ENCODE measurements around the gene DTWD1.

The DTWD1 gene

DNA sequence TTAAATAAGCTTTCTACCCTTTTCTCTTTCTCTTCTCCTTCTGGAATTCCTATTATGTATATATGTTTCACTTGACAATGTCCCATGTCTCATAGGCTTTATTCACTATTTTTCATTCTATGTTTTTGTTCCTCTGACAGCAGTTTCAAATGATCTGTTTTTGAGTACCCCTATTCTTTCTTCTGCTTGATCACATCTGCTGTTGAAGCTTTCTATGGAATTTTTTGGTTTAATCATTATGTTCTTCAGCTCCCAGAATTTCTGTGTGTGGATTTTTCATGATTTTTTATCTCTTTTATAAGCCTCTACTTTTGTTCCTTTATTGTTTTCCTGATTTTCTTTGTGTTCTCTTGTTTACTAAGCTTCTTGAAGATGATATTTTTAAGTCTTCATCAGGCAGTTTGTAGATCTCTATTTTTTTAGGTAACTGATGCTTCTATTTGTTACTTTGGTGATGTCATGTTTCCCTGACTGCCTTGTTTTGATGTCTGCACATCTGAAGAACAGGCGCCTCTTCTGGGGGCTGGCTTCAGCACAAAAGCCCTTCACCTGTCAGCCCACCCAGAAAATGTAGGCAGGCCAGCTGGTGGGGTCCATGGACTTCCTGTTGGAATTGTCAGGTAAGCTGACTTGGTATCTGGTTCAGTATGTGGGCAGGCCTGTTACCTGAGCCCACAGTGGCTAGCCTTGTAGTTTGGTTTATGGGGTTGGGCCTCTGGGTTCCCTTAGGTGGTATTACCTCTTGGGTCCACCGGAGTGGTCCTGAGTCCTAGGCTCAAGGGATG is 16.0 kb upstream of the DTWD1 start (continued):
- no peak for TF ChIP-seq ZNF549 (tag by site-specific recombination; IDR thresholded peaks at IDR 0.05)
- no peak for TF ChIP-seq ZNF501 (tag by site-specific recombination; IDR thresholded peaks at IDR 0.05)
- TF ChIP-seq ZNF654 (tag by site-specific recombination; IDR thresholded peaks at IDR 0.05; ENCODE audit: low read depth), result no peak

- Histone ChIP-seq H3K36me3 (ENCODE audit: control insufficient read depth in 2 of 2, insufficient read depth in 1 of 2, low read length in 2 of 2) (no peaks in the 10 kb centered on the region), H3K4me1 (ENCODE audit: control insufficient read depth, insufficient read depth, low read length) (no peaks in the 10 kb centered on the region), H3K9me3 (ENCODE audit: control insufficient read depth, insufficient read depth, low read depth, low read length) (no peaks in the 10 kb centered on the region), H3K27ac (ENCODE audit: extremely low read depth, low read depth, low read length) (no peak overlapping the region), H3K4me3 (ENCODE audit: low read depth, low read length) (no peak overlapping the region)
- CTCF ChIA-PET, result no interaction called here
- no peak for TF ChIP-seq ZNF670 (tag by site-specific recombination; IDR thresholded peaks at IDR 0.05; ENCODE audit: low read depth)
- no peak for TF ChIP-seq KLF7 (tag by site-specific recombination; IDR thresholded peaks at IDR 0.05; ENCODE audit: borderline replicate concordance)
- no peak for TF ChIP-seq REPIN1 (tag by site-specific recombination; IDR thresholded peaks at IDR 0.05; ENCODE audit: low read depth)
- no peak for TF ChIP-seq ZNF624 (tag by site-specific recombination; IDR thresholded peaks at IDR 0.05)
- no peak for TF ChIP-seq ZNF664 (tag by site-specific recombination; IDR thresholded peaks at IDR 0.05)
- POLR2A ChIA-PET, result no interaction called here
Measured at GRCh38 chr15:49605588-49605987, 15.3 kb upstream of the DTWD1 start.

DNA sequence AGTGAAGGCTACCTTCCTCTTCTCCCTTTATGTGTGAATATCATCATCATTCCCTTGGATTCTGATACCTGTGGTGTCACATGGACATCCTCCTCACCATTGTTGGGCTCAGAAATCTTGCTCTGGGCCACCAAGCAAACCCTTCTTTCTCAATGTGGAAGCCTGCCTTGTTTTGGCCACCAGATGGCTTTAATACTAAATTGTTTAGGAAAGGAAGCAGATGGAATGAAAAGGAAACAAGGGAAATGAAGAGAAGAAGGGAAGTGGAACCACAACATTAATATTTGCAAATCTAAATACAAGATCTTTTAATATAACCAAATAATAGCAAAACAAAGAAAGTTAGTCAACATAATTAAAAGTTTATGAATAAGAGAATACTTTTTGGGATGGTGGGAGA is 14.3 kb upstream of the DTWD1 start:
- H3K4me3 ChIP-seq (ENCODE audit: low read depth, low read length), result no peak overlapping the region
- H3K27ac ChIP-seq (ENCODE audit: extremely low read depth, low read depth, low read length), result no peak overlapping the region
- POLR2A ChIA-PET, result no interaction called here
- H3K4me1 ChIP-seq (ENCODE audit: control insufficient read depth, insufficient read depth, low read length), result no peaks in the 10 kb centered on the region
- H3K36me3 ChIP-seq (ENCODE audit: control insufficient read depth in 2 of 2, insufficient read depth in 1 of 2, low read length in 2 of 2), result no peaks in the 10 kb centered on the region
- H3K9me3 ChIP-seq (ENCODE audit: control insufficient read depth, insufficient read depth, low read depth, low read length), result no peaks in the 10 kb centered on the region
- CTCF ChIA-PET, result no interaction called here
- TF ChIP-seq RBAK (tag by site-specific recombination; IDR thresholded peaks at IDR 0.05) (no peak), EGR2 (tag by site-specific recombination; IDR thresholded peaks at IDR 0.05; ENCODE audit: low read depth) (no peak), ZNF211 (tag by site-specific recombination; IDR thresholded peaks at IDR 0.05; ENCODE audit: low read depth) (no peak), ZNF311 (tag by site-specific recombination; IDR thresholded peaks at IDR 0.05; ENCODE audit: borderline replicate concordance) (no peak), ZNF121 (tag by site-specific recombination; IDR thresholded peaks at IDR 0.05) (no peak), ZNF529 (tag by site-specific recombination; IDR thresholded peaks at IDR 0.05; ENCODE audit: insufficient replicate concordance) (no peak), ZNF239 (tag by site-specific recombination; IDR thresholded peaks at IDR 0.05) (no peak), SP7 (tag by site-specific recombination; IDR thresholded peaks at IDR 0.05) (no peak), ZNF670 (tag by site-specific recombination; IDR thresholded peaks at IDR 0.05; ENCODE audit: low read depth) (no peak), SETDB1 (IDR thresholded peaks at IDR 0.05; ENCODE audit: insufficient read length, low read length) (no peak), ZNF112 (tag by site-specific recombination; IDR thresholded peaks at IDR 0.05) (no peak), ZNF175 (tag by site-specific recombination; IDR thresholded peaks at IDR 0.05) (no peak), PRDM1 (tag by site-specific recombination; IDR thresholded peaks at IDR 0.05) (no peak), ZNF37A (tag by site-specific recombination; IDR thresholded peaks at IDR 0.05) (no peak), KLF10 (tag by site-specific recombination; IDR thresholded peaks at IDR 0.05) (no peak), ZNF19 (tag by site-specific recombination; IDR thresholded peaks at IDR 0.05; ENCODE audit: low read depth) (no peak)
- TF ChIP-seq, protein P1, sequence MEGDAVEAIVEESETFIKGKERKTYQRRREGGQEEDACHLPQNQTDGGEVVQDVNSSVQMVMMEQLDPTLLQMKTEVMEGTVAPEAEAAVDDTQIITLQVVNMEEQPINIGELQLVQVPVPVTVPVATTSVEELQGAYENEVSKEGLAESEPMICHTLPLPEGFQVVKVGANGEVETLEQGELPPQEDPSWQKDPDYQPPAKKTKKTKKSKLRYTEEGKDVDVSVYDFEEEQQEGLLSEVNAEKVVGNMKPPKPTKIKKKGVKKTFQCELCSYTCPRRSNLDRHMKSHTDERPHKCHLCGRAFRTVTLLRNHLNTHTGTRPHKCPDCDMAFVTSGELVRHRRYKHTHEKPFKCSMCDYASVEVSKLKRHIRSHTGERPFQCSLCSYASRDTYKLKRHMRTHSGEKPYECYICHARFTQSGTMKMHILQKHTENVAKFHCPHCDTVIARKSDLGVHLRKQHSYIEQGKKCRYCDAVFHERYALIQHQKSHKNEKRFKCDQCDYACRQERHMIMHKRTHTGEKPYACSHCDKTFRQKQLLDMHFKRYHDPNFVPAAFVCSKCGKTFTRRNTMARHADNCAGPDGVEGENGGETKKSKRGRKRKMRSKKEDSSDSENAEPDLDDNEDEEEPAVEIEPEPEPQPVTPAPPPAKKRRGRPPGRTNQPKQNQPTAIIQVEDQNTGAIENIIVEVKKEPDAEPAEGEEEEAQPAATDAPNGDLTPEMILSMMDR (tag by site-specific recombination; IDR thresholded peaks at IDR 0.05), result no peak
- TF ChIP-seq, protein P2, sequence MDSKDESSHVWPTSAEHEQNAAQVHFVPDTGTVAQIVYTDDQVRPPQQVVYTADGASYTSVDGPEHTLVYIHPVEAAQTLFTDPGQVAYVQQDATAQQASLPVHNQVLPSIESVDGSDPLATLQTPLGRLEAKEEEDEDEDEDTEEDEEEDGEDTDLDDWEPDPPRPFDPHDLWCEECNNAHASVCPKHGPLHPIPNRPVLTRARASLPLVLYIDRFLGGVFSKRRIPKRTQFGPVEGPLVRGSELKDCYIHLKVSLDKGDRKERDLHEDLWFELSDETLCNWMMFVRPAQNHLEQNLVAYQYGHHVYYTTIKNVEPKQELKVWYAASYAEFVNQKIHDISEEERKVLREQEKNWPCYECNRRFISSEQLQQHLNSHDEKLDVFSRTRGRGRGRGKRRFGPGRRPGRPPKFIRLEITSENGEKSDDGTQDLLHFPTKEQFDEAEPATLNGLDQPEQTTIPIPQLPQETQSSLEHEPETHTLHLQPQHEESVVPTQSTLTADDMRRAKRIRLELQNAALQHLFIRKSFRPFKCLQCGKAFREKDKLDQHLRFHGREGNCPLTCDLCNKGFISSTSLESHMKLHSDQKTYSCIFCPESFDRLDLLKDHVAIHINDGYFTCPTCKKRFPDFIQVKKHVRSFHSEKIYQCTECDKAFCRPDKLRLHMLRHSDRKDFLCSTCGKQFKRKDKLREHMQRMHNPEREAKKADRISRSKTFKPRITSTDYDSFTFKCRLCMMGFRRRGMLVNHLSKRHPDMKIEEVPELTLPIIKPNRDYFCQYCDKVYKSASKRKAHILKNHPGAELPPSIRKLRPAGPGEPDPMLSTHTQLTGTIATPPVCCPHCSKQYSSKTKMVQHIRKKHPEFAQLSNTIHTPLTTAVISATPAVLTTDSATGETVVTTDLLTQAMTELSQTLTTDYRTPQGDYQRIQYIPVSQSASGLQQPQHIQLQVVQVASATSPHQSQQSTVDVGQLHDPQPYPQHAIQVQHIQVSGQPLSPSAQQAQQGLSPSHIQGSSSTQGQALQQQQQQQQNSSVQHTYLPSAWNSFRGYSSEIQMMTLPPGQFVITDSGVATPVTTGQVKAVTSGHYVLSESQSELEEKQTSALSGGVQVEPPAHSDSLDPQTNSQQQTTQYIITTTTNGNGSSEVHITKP (tag by site-specific recombination; IDR thresholded peaks at IDR 0.05), result no peak
- TF ChIP-seq, protein P3, sequence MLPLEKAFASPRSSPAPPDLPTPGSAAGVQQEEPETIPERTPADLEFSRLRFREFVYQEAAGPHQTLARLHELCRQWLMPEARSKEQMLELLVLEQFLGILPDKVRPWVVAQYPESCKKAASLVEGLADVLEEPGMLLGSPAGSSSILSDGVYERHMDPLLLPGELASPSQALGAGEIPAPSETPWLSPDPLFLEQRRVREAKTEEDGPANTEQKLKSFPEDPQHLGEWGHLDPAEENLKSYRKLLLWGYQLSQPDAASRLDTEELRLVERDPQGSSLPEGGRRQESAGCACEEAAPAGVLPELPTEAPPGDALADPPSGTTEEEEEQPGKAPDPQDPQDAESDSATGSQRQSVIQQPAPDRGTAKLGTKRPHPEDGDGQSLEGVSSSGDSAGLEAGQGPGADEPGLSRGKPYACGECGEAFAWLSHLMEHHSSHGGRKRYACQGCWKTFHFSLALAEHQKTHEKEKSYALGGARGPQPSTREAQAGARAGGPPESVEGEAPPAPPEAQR (tag by site-specific recombination; IDR thresholded peaks at IDR 0.05), result no peak

All from HEK293 (cell line).